GM12878 (cell line): ENCODE data around the gene PINK1. TPM values are rescaled to one million over a fixed set of nuclear protein-coding genes. Genes with fewer than 3 reads are reported as not detected.

Experiments used
- ATAC-seq: fragments of 200-7000 bp; cut with Tn5 transposase; 3 replicates; pipeline ENCODE4 v1.9.1; 2020; ENCODE audit warnings: mild to moderate bottlenecking, moderate library complexity
- BruUV-seq: library from RNA; stranded (reverse); fragments of 400-500 nt; replicated peaks from 2 replicates; lab custom pipeline; 2021; lab: Mats Ljungman, UMichigan
- CTCF ChIA-PET: fragments of 300-600 bp; sonication (Branson Sonifier 250); formaldehyde crosslinking; extraction: SDS; loops from one replicate; lab custom pipeline; 2021; ENCODE audit warnings: inconsistent platforms; lab: Yijun Ruan, JAX
- POLR2A ChIA-PET: fragments of 350-600 bp; formaldehyde crosslinking; extraction: SDS; loops from one replicate; lab custom pipeline; 2021; ENCODE audit warnings: inconsistent platforms; lab: Charles Lee
- RAD21 ChIA-PET: fragments of 300-600 bp; sonication (Branson Sonifier 250); formaldehyde crosslinking; loops from one replicate; lab custom pipeline; 2023; ENCODE audit warnings: antibody characterized with exemption; ENCODE audit not compliant: unreplicated experiment; lab: Charles Lee
- SMC1A ChIA-PET: fragments of 300-600 bp; sonication (Branson Sonifier 250); formaldehyde crosslinking; loops from one replicate; lab custom pipeline; 2023; ENCODE audit not compliant: unreplicated experiment, uncharacterized antibody; lab: Charles Lee
- DNase-seq: peaks from one replicate; pipeline ENCODE4 v3.0.0-alpha.2; 2011; ENCODE audit warnings: low read depth, low spot score
- FAIRE-seq: peaks from 3 replicates; lab custom pipeline; 2011; peaks lifted over from hg19 to GRCh38; lab: Jason Lieb, UNC
- H2AFZ ChIP-seq: 2 replicates; pipeline ENCODE4 v1.6.0; 2011; ENCODE audit warnings: low read depth, low read length, control low read depth; ENCODE audit not compliant: control insufficient read depth
- H3K27ac ChIP-seq: 2 replicates; pipeline ENCODE4 v1.5.1; 2011; ENCODE audit warnings: control low read depth; ENCODE audit not compliant: control insufficient read depth, insufficient read depth
- H3K27me3 ChIP-seq, 2 experiments: replicated peaks in 1 of 2; 2 replicates each; pipeline versions ENCODE4 v1.6.0 to v1.6.1; 2011; ENCODE audit warnings: low read length in 1 of 2; ENCODE audit not compliant: control insufficient read depth in 2 of 2, insufficient read depth in 2 of 2
- H3K36me3 ChIP-seq, 2 experiments: 2 replicates each; pipeline ENCODE4 v1.5.1; 2011; ENCODE audit warnings: low read length in 1 of 2; ENCODE audit not compliant: control insufficient read depth in 2 of 2, insufficient read depth in 2 of 2
- H3K4me1 ChIP-seq: 2 replicates; pipeline ENCODE4 v1.6.1; 2011; ENCODE audit warnings: mild to moderate bottlenecking, low read length, moderate library complexity, mixed read lengths; ENCODE audit not compliant: control insufficient read depth, insufficient read depth
- H3K4me2 ChIP-seq: 2 replicates; pipeline ENCODE4 v1.6.0; 2011; ENCODE audit warnings: control low read depth; ENCODE audit not compliant: control insufficient read depth, insufficient read depth
- H3K4me3 ChIP-seq: fragments of 200-600 bp; sonication (generic); 2 replicates; pipeline ENCODE4 v1.5.1; 2016
- H3K79me2 ChIP-seq: 2 replicates; pipeline ENCODE4 v1.6.0; 2011; ENCODE audit warnings: low read length; ENCODE audit not compliant: control insufficient read depth, insufficient read depth
- H3K9ac ChIP-seq: 2 replicates; pipeline ENCODE4 v1.8.0; 2011; ENCODE audit warnings: low read length, control low read depth, mixed read lengths; ENCODE audit not compliant: control insufficient read depth, insufficient read depth
- H3K9me3 ChIP-seq: replicated peaks from 3 replicates; pipeline ENCODE4 v1.5.1; 2011; ENCODE audit warnings: mild to moderate bottlenecking, low read length; ENCODE audit not compliant: control insufficient read depth, insufficient read depth
- H4K20me1 ChIP-seq: 2 replicates; pipeline ENCODE4 v1.6.0; 2011; ENCODE audit not compliant: control insufficient read depth, insufficient read depth
- BCLAF1 ChIP-seq: fragments of 450-650 bp; IDR thresholded peaks from 2 replicates; pipeline ENCODE4 v1.6.1; 2017; ENCODE audit warnings: antibody characterized with exemption, mild to moderate bottlenecking, moderate library complexity
- PRDM15 ChIP-seq: fragments of 450-650 bp; formaldehyde crosslinking; IDR thresholded peaks from 2 replicates; pipeline ENCODE4 v1.4.0; 2020; ENCODE audit warnings: mild to moderate bottlenecking, moderate library complexity
- RFX5 ChIP-seq: IDR thresholded peaks from 2 replicates; pipeline ENCODE4 v1.6.1; 2011; ENCODE audit warnings: low read depth, low read length, improper control_type of control experiment
- STAT1 ChIP-seq: fragments of 450-650 bp; conservative IDR thresholded peaks from 2 replicates; pipeline ENCODE4 v1.6.1; 2014; ENCODE audit warnings: antibody characterized with exemption, mild to moderate bottlenecking
- WGBS: methylation state at CpG from one replicate; pipeline ENCODE4 v1.1.6; 2016; ENCODE audit warnings: low lambda C conversion rate; ENCODE audit not compliant: insufficient replicate concordance, insufficient coverage; ENCODE audit errors: missing lambda C conversion rate; 5-methylcytosine and 5-hydroxymethylcytosine counted together
- in situ Hi-C: fragments of 300-500 bp; cut with MboI; formaldehyde crosslinking; loops from 9 replicates; pipeline ENCODE4 v1.14.3; 2018; ENCODE audit warnings: mixed read lengths
- intact Hi-C: fragments of 100-400 bp; cut with micrococcal nuclease; formaldehyde crosslinking; loops from one replicate; pipeline ENCODE4 v1.14.2; 2022; ENCODE audit not compliant: unreplicated experiment
- polyA plus RNA-seq, 11 experiments: library from polyadenylated mRNA; depleted of rRNA in 4 of 11; unstranded in 6 of 11; stranded (reverse) in 5 of 11; fragments of >200 nt; fragmentation: Nextera tagmentation in 4 of 11; fragmentation: Illumina TruSeq in 1 of 11; extraction: Ambion mirVana in 4 of 11; extraction: Trizol in 1 of 11; gene quantifications; 1 replicate in 1 of 11; 2 replicates in 10 of 11; pipeline versions ENCODE4 v1.2.1 to v1.2.3, GENCODE V29; 2011 to 2016; ENCODE audit warnings: inconsistent platforms in 2 of 11, missing spikeins in 2 of 11, low read depth in 1 of 11
- total RNA-seq, 4 experiments: library from RNA; depleted of rRNA in 3 of 4; stranded (reverse); fragments of >200 nt in 3 of 4; fragmentation: Illumina TruSeq in 1 of 4; extraction: Trizol in 1 of 4; gene quantifications; 2 replicates each; pipeline versions ENCODE4 v1.2.1 to v1.2.3, GENCODE V29; 2013 to 2021

The PINK1 gene
- total and polyA plus RNA-seq, 10 of the 15 experiments (the other 5 are each of a cell fraction or from before 2014, with no cell fraction given) = 0.42 to 4.4 (median 1.9) TPM; not detected in 1

- H3K9me3 ChIP-seq = no peaks in the 10 kb centered on the region
- TF ChIP-seq STAT1 (no peak), RFX5 (no peak), BCLAF1 (no peak), PRDM15 (CRISPR knock-in tag) (no peak)
- TF ChIP-seq, all 136 proteins: peak for 0
- CTCF ChIA-PET = no interaction called here
- RAD21 ChIA-PET = no interaction called here
- Histone ChIP-seq H2AFZ (no peak overlapping the region), H3K4me3 (no peak overlapping the region), H3K27ac (no peak overlapping the region), H4K20me1 (no peaks in the 10 kb centered on the region), H3K27me3 (no peaks in the 10 kb centered on the region; a peak in 1 of 4 replicates), H3K4me2 (no peak overlapping the region), H3K79me2 (no peaks in the 10 kb centered on the region), H3K9ac (no peak overlapping the region), H3K36me3 (no peaks in the 10 kb centered on the region), H3K4me1 (no peaks in the 10 kb centered on the region)
- ATAC-seq (no peak), DNase-seq (no peak), FAIRE-seq (no peak)
- no TSS peak for BruUV-seq
- WGBS = 31% methylated on average over 3 of the region's 3 CpGs
- intact Hi-C loops (no loop called here), in situ Hi-C loops (no loop called here)
- POLR2A ChIA-PET = no interaction called here
- SMC1A ChIA-PET = no interaction called here
These were observed 16.3 kb upstream of the PINK1 start for GRCh38 chr1:20616847-20617487.
